ENCODE measurements around the gene DICER1. TPM values are rescaled to one million over a fixed set of nuclear protein-coding genes. Genes with fewer than 3 reads are reported as not detected.

DICER1 gene
- total RNA-seq, 1 donor from 2014 or later, result 118 TPM

DNA sequence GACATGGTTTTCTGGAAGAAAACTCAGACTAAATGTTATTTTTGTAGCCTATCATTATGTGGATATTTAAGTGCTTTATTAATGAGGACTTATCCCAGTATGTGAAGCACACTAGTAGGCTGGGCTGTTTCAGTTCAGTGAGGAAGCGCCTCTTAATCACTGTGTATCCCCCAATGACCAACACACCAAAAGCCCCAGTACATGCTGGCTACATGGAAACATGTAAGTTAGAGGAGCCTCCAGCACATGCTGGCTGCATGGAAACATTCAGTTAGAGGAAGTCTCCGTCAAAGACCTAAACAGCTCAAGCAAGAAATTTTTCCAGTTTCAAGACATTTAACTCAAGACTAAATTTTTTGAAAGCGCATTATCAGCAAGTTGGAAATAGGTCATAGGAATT is 26.8 kb downstream of the DICER1 start:
- no peak for DNase-seq (ENCODE audit: low spot score, unreplicated experiment)
- Mint-ChIP-seq H3K36me3 (ENCODE audit: insufficient read depth) (peaks cover 27% of the 10 kb centered on the region), H3K4me1 (ENCODE audit: low read depth) (peaks cover 22% of the 10 kb centered on the region), H3K9me3 (ENCODE audit: low read depth) (no peaks in the 10 kb centered on the region), H3K4me3 (ENCODE audit: low read depth) (no peak overlapping the region), H3K27me3 (no peaks in the 10 kb centered on the region), H3K27ac (no peak overlapping the region)
- TF ChIP-seq, protein P1, sequence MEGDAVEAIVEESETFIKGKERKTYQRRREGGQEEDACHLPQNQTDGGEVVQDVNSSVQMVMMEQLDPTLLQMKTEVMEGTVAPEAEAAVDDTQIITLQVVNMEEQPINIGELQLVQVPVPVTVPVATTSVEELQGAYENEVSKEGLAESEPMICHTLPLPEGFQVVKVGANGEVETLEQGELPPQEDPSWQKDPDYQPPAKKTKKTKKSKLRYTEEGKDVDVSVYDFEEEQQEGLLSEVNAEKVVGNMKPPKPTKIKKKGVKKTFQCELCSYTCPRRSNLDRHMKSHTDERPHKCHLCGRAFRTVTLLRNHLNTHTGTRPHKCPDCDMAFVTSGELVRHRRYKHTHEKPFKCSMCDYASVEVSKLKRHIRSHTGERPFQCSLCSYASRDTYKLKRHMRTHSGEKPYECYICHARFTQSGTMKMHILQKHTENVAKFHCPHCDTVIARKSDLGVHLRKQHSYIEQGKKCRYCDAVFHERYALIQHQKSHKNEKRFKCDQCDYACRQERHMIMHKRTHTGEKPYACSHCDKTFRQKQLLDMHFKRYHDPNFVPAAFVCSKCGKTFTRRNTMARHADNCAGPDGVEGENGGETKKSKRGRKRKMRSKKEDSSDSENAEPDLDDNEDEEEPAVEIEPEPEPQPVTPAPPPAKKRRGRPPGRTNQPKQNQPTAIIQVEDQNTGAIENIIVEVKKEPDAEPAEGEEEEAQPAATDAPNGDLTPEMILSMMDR (IDR thresholded peaks at IDR 0.05; ENCODE audit: unreplicated experiment), result no peak

DNA sequence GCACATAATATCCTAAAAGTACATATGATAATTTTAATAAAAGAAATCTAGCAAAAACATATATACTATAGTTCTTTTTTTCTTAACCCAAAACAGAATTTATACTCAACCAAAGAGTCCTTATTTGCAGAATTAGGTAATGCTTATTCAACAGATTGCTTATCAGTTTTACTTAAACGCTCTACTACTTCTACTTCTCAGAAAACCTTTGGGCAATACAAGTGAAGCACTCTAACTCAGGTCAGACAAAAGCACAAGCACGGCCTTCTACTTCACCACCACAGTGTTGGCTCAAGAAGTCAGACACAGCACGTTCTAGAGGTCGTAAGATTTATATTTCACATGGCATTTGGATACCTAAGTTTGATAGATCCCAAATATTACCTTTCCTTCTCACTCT is 29.2 kb downstream of the DICER1 start:
- Mint-ChIP-seq H3K36me3 (ENCODE audit: insufficient read depth) (peaks cover 39% of the 10 kb centered on the region), H3K27ac (peak overlapping the region; percentile 54), H3K27me3 (no peaks in the 10 kb centered on the region), H3K4me3 (ENCODE audit: low read depth) (no peak overlapping the region), H3K9me3 (ENCODE audit: low read depth) (no peaks in the 10 kb centered on the region), H3K4me1 (ENCODE audit: low read depth) (peaks cover 16% of the 10 kb centered on the region)
- DNase-seq (ENCODE audit: low spot score, unreplicated experiment), result no peak
- TF ChIP-seq, protein P1 (IDR thresholded peaks at IDR 0.05; ENCODE audit: unreplicated experiment), result no peak

DNA sequence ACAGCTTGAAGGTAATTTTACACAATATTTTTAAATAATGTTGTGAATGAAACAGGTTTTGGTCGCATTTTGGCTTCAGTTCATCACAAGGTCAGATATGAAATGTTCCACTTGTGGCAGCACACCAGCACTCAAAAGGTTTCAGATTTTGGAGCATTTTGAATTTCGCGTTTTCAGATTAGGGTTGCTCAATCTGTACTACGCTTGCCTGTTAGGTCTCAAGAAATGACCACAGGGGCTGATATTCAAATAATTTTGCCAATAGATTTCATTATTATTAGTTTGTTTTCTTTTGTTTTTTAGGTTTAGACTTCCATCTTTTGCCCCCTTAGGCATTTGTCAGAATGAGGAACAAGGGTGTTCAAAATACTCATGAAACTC is 29.8 kb downstream of the DICER1 start:
- TF ChIP-seq, protein P1 (IDR thresholded peaks at IDR 0.05; ENCODE audit: unreplicated experiment), result no peak
- H3K27me3 Mint-ChIP-seq, result no peaks in the 10 kb centered on the region
- no peak overlapping the region for H3K4me3 Mint-ChIP-seq (ENCODE audit: low read depth)
- H3K36me3 Mint-ChIP-seq (ENCODE audit: insufficient read depth), result peaks cover 37% of the 10 kb centered on the region
- no peak for DNase-seq (ENCODE audit: low spot score, unreplicated experiment)
- no peak overlapping the region for H3K27ac Mint-ChIP-seq
- peaks cover 12% of the 10 kb centered on the region for H3K4me1 Mint-ChIP-seq (ENCODE audit: low read depth)
- H3K9me3 Mint-ChIP-seq (ENCODE audit: low read depth), result no peaks in the 10 kb centered on the region

DNA sequence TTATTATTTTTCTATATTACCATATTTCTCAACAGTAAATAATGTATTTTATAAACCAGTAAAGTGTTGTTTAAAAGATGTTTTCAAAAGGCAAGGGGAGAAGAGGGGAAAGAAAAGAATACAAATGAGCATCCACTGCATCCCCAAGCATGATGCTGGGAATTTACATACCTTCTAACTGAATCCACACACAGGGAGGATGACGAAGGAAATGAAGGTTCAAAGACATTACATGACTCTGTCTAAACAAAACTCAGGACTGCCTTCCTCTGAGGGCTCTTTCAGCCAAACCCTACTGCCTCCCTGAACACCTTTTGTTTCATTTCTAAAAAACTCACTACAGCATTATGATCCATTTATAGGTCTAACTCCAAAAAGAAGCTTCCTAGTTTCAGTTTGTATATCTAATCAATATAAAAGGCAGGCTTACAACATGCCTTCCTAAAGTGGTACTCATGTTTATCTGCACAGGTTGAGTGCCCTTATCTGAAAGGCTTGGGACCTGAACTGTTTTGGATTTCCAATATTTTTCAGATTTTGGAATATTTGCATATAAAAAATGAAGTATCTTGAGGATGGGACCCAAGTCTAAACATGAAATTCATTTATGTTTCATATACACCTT is 30.3 kb downstream of the DICER1 start:
- DNase-seq (ENCODE audit: low spot score, unreplicated experiment), result no peak
- Mint-ChIP-seq H3K36me3 (ENCODE audit: insufficient read depth) (peaks cover 36% of the 10 kb centered on the region), H3K9me3 (ENCODE audit: low read depth) (no peaks in the 10 kb centered on the region), H3K4me3 (ENCODE audit: low read depth) (no peak overlapping the region), H3K27me3 (no peaks in the 10 kb centered on the region), H3K27ac (no peak overlapping the region), H3K4me1 (ENCODE audit: low read depth) (peaks cover 12% of the 10 kb centered on the region)
- TF ChIP-seq, protein P1 (IDR thresholded peaks at IDR 0.05; ENCODE audit: unreplicated experiment), result no peak

DNA sequence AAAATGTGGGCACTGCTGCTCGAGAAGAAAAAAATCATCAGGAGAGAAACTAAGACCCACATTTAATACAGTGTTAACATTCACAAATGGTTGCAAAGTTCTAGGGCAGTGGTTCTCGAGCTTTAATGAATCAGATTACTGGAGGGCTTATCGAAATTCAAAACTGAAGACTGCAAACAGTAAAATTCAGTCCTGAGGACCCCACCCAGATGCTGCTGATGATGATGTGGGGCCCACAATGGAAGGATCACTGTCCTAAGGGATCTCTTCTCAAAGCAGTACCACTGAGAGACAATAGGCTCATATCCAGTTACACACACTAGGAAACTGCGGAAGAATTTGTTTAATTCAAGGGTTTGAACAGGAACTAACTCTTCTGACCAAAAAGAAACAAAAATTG is 31.4 kb downstream of the DICER1 start:
- Mint-ChIP-seq H3K36me3 (ENCODE audit: insufficient read depth) (peaks cover 34% of the 10 kb centered on the region), H3K9me3 (ENCODE audit: low read depth) (no peaks in the 10 kb centered on the region), H3K27me3 (no peaks in the 10 kb centered on the region)

More for the DNA sequence above, 31.4 kb downstream of the DICER1 start:
- H3K27ac Mint-ChIP-seq, result no peak overlapping the region
- no peak overlapping the region for H3K4me3 Mint-ChIP-seq (ENCODE audit: low read depth)
- peaks cover 12% of the 10 kb centered on the region for H3K4me1 Mint-ChIP-seq (ENCODE audit: low read depth)
- DNase-seq (ENCODE audit: low spot score, unreplicated experiment), result no peak
- TF ChIP-seq, protein P1 (IDR thresholded peaks at IDR 0.05; ENCODE audit: unreplicated experiment), result no peak
